Measurements from ENCODE around the gene DQX1. TPM values are rescaled to one million over a fixed set of nuclear protein-coding genes. Genes with fewer than 3 reads are reported as not detected.

Gene DQX1
- total and polyA plus RNA-seq, 9 of the 15 experiments (the other 6 are each of a cell fraction or from before 2014, with no cell fraction given) = 0.04 to 0.38 (median 0.18) TPM; not detected in 1

DNA sequence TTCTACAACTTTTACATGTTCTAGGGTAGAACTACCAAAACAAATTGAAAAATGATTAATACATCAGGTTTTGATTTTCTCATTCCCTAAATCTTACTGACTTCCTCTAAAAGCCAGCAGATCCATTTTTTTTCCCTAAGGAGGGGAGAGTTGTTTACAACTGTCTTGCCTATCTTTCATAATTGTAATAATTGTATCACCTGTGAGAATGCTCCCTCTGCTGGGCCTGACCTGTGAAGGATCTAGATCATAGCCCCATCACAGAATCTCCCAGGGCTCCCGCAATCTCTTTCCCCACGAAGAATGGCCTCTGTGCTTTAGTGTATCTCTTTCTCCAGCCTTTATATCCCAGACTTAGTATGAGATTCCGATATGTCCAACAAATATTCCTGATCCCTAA lies 18.6 kb upstream of the DQX1 start (continued):
- TF ChIP-seq DDX20 (tag; IDR thresholded peaks at IDR 0.05; ENCODE audit: low read depth) = no peak
- no peak for TF ChIP-seq BRCA1 (IDR thresholded peaks at IDR 0.05)
- no peak for TF ChIP-seq BRCA1 (CRISPR knock-in tag; IDR thresholded peaks at IDR 0.05)
- TF ChIP-seq ZNF785 (CRISPR knock-in tag; IDR thresholded peaks at IDR 0.05) = no peak
- TF ChIP-seq, protein P1, sequence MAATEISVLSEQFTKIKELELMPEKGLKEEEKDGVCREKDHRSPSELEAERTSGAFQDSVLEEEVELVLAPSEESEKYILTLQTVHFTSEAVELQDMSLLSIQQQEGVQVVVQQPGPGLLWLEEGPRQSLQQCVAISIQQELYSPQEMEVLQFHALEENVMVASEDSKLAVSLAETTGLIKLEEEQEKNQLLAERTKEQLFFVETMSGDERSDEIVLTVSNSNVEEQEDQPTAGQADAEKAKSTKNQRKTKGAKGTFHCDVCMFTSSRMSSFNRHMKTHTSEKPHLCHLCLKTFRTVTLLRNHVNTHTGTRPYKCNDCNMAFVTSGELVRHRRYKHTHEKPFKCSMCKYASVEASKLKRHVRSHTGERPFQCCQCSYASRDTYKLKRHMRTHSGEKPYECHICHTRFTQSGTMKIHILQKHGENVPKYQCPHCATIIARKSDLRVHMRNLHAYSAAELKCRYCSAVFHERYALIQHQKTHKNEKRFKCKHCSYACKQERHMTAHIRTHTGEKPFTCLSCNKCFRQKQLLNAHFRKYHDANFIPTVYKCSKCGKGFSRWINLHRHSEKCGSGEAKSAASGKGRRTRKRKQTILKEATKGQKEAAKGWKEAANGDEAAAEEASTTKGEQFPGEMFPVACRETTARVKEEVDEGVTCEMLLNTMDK (IDR thresholded peaks at IDR 0.05; ENCODE audit: borderline replicate concordance, insufficient read depth, low read depth, low read length, poor library complexity, severe bottlenecking) = peak; percentile 67
- TF ChIP-seq PRMT5 (CRISPR knock-in tag; IDR thresholded peaks at IDR 0.05) = no peak
- TF ChIP-seq TFAM (CRISPR knock-in tag; conservative IDR thresholded peaks at IDR 0.05) = no peak
- no peak for TF ChIP-seq NR1H2 (CRISPR knock-in tag; IDR thresholded peaks at IDR 0.05)
- 0 out of 2 replicates have a peak, but pooled peaks have one; percentile 23 for TF ChIP-seq ZEB2 (IDR thresholded peaks at IDR 0.05)
- no peak for TF ChIP-seq NRF1 (conservative IDR thresholded peaks at IDR 0.05 in 1 of 2, IDR thresholded peaks at IDR 0.05 in 1 of 2)
- TF ChIP-seq ZBTB9 (CRISPR knock-in tag; IDR thresholded peaks at IDR 0.05) = no peak
- no peak for TF ChIP-seq SMAD4 (CRISPR knock-in tag; conservative IDR thresholded peaks at IDR 0.05)
- no peak for TF ChIP-seq CBX2 (IDR thresholded peaks at IDR 0.05; ENCODE audit: insufficient read depth, low read length, poor library complexity, severe bottlenecking)
- peak in 1 of 2 experiments; percentile 49; a peak in 2 of 4 replicates for TF ChIP-seq RAD21 (CRISPR knock-in tag; conservative IDR thresholded peaks at IDR 0.05 in 1 of 2, IDR thresholded peaks at IDR 0.05 in 1 of 2)

All from K562 (cell line).